A549 (cell line): ENCODE measurements around the gene RNU6-9.

Experiments used
- ELK1 ChIP-seq: fragments of 150-350 bp; IDR thresholded peaks from 2 replicates; pipeline ENCODE4 v1.6.1; 2014; ENCODE audit warnings: low read depth, mild to moderate bottlenecking, low read length
- EP300 ChIP-seq, 2 experiments: fragments of >200 bp; sonication (Bioruptor Twin); formaldehyde crosslinking; IDR thresholded peaks; 2 replicates in 1 of 2; 3 replicates in 1 of 2; pipeline ENCODE4 v1.6.1; 2016 to 2017
- HDAC2 ChIP-seq: fragments of 200-600 bp; sonication (generic); IDR thresholded peaks from 2 replicates; pipeline ENCODE4 v1.6.1; 2016
- JUN ChIP-seq, 2 experiments: fragments of >200 bp; sonication (Bioruptor Twin); formaldehyde crosslinking; IDR thresholded peaks; 2 replicates in 1 of 2; 3 replicates in 1 of 2; pipeline ENCODE4 v1.6.1; 2016 to 2017
- KDM5A ChIP-seq: fragments of 200-600 bp; sonication (generic); IDR thresholded peaks from 2 replicates; pipeline ENCODE4 v1.6.1; 2016; ENCODE audit warnings: antibody characterized with exemption, mild to moderate bottlenecking
- NFE2L2 ChIP-seq: fragments of 150-350 bp; conservative IDR thresholded peaks from 2 replicates; pipeline ENCODE4 v1.6.1; 2014; ENCODE audit warnings: low read length
- POLR2A ChIP-seq: IDR thresholded peaks from 2 replicates; pipeline ENCODE4 v1.6.1; 2012; ENCODE audit warnings: mild to moderate bottlenecking, low read length
- SMC3 ChIP-seq: fragments of >200 bp; sonication (Bioruptor Twin); formaldehyde crosslinking; IDR thresholded peaks from 3 replicates; pipeline ENCODE4 v1.6.1; 2018; ENCODE audit warnings: inconsistent platforms
- TF ChIP-seq, protein P1 (sequence below): fragments of >200 bp; sonication (Bioruptor Twin); formaldehyde crosslinking; IDR thresholded peaks from 3 replicates; pipeline ENCODE4 v1.5.1; 2016

GRCh38 chr19:876089-876488 is 17.2 kb upstream of the RNU6-9 start:
- no peak for TF ChIP-seq HDAC2
- no peak for TF ChIP-seq NFE2L2
- no peak for TF ChIP-seq JUN (IDR thresholded peaks at IDR 0.05)
- TF ChIP-seq, protein P1, sequence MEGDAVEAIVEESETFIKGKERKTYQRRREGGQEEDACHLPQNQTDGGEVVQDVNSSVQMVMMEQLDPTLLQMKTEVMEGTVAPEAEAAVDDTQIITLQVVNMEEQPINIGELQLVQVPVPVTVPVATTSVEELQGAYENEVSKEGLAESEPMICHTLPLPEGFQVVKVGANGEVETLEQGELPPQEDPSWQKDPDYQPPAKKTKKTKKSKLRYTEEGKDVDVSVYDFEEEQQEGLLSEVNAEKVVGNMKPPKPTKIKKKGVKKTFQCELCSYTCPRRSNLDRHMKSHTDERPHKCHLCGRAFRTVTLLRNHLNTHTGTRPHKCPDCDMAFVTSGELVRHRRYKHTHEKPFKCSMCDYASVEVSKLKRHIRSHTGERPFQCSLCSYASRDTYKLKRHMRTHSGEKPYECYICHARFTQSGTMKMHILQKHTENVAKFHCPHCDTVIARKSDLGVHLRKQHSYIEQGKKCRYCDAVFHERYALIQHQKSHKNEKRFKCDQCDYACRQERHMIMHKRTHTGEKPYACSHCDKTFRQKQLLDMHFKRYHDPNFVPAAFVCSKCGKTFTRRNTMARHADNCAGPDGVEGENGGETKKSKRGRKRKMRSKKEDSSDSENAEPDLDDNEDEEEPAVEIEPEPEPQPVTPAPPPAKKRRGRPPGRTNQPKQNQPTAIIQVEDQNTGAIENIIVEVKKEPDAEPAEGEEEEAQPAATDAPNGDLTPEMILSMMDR = no peak
- TF ChIP-seq ELK1 = no peak
- no peak for TF ChIP-seq EP300 (IDR thresholded peaks at IDR 0.05)
- TF ChIP-seq KDM5A = no peak
- no peak for TF ChIP-seq POLR2A
- TF ChIP-seq SMC3 = no peak
